GM12865 (cell line): ENCODE measurements around the gene TAF1L.
A peak's percentile ranks its signal among the peaks of the same experiment; 100 is the strongest.

ENCODE experiments used
- DNase-seq: peaks from one replicate; pipeline ENCODE4 v3.0.0; 2010; ENCODE audit warnings: low read depth
- H3K4me3 ChIP-seq: 2 replicates; pipeline ENCODE4 v1.5.1; 2011; ENCODE audit warnings: mild to moderate bottlenecking, low read depth, low read length, control low read depth
- CTCF ChIP-seq: IDR thresholded peaks from 2 replicates; pipeline ENCODE4 v1.5.1; 2011; ENCODE audit warnings: low read length, control low read depth, low read depth, inconsistent platforms; ENCODE audit not compliant: insufficient read depth; ENCODE audit errors: missing control alignments

TAF1L gene

DNA sequence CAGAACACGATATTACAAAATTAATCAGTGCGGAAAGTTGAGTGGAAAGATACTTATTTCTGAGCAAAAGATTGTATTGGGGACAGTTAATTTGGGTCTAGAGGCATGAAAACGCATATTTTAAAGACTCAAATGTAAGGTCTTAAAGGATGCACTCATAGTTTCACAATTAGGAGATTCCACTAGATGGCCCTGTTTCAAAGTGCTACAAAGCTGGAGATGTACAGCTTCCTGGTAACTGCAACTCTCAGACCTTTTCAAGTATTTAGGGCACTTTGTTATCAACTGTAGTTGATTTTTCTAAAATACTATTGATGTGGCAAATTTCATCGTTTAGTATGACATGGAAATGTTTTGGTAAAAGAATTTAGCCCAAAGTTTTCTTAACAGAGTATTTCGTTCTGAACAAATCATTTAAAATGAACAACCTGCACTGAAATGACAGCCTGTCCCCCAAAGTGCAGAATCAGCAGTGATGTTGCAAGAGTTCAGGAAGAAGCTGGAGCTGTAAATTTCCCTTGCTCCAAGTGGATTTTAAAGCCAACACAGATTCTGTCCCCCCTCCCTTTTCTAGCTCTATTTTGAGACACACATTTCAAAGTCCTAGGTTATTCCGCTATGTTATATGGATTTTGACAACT, 46.3 kb downstream of the TAF1L start:
- TF ChIP-seq CTCF, result peak; percentile 40
- DNase-seq, result peak; percentile 48
- no peak overlapping the region for H3K4me3 ChIP-seq

GRCh38 chr9:32587901-32588300, 47.6 kb downstream of the TAF1L start:
- no peak overlapping the region for H3K4me3 ChIP-seq
- no peak for TF ChIP-seq CTCF
- DNase-seq, result no peak

- no peak overlapping the region for H3K4me3 ChIP-seq
- no peak for TF ChIP-seq CTCF
- no peak for DNase-seq
These were observed 50.7 kb downstream of the TAF1L start for GRCh38 chr9:32584784-32585183.

DNA sequence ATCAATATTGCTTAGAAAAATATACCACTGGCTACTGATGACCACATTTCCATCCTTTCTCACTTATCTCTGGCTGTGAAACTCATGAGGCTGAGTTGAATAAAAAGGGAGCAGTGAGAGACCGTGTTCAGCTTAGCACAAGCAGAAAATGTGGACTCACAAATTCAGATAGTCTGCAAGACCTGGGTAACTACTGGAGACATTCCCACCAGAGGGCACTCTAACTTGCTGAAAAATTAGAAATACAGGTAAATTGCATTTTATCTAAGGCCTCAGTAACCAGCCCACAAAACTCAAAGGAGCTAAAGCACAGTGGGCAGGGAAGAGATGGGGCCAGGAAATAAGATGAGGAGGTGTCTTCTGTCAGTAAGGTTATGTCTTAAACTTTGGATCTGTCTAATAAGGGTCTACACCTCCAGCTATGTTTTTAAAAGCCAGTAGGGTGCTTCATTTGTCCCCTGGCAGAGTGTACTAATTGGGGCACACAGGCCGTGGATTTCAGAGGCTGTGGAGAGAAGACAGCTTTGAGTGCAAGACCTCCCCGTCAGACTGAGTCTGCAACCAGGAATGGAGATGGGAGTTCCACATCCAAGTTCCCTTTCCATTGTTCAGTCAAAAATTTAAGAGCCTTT, 53.8 kb downstream of the TAF1L start:
- peak; percentile 70 for DNase-seq
- peak; percentile 58 for TF ChIP-seq CTCF
- H3K4me3 ChIP-seq, result no peak overlapping the region

- H3K4me3 ChIP-seq, result no peak overlapping the region
- no peak for DNase-seq
- TF ChIP-seq CTCF, result no peak
These were observed 54.7 kb downstream of the TAF1L start for GRCh38 chr9:32580631-32581300.

- peak; percentile 92 for TF ChIP-seq CTCF
- DNase-seq, result peak; percentile 74
- H3K4me3 ChIP-seq, result no peak overlapping the region
These were observed 55.6 kb downstream of the TAF1L start for GRCh38 chr9:32579706-32580331.
